Fibroblast of skin of scalp (primary cell): ENCODE results near the gene PCTP.
A peak's percentile ranks its signal among the peaks of the same experiment; 100 is the strongest.

ENCODE experiments used
- DNase-seq: peaks from one replicate; pipeline ENCODE4 v3.0.0-alpha.2; 2013

The PCTP gene

DNA sequence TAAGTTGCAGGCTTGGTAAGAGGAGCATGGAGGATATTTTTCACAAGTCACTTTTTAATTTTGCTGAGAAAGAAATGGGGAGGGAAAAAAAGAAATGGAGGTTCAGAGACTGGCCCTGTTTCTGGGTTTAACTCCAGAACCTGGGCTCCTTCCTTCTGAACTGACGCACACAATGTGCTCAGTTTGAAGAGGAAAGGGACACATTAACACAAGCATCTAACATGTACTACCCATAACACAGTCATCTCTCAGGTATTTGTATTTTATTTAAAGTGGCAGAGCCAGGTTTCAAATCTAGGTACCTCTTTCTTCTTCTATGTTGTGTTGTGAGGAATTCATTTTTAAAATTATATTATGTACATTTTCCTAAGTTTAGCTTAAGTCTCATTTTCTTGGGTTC, 22.9 kb upstream of the PCTP start:
- no peak for DNase-seq

DNA sequence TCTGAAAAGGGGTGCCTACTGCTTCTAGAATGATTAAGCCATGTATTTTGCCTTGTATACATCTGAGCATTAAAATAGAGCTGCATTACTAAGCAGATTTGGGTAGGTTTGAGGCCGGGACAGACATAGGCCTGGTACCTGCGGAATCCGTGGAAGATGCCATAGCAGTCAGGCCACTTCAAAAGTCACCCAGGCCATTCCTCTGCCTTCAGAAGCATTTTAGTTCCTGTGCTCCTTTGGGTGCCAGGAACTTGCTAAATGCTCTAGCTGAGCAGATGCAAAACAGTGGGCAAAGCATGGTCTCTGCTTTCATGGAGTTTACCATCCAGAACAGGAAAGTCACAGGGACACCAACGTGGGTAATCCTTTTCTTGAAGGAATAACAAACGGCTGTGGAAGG, 22.5 kb upstream of the PCTP start:
- DNase-seq = no peak

GRCh38 chr17:55728833-55729232, 22.0 kb upstream of the PCTP start:
- no peak for DNase-seq

GRCh38 chr17:55729484-55729883, 21.4 kb upstream of the PCTP start:
- no peak for DNase-seq

DNA sequence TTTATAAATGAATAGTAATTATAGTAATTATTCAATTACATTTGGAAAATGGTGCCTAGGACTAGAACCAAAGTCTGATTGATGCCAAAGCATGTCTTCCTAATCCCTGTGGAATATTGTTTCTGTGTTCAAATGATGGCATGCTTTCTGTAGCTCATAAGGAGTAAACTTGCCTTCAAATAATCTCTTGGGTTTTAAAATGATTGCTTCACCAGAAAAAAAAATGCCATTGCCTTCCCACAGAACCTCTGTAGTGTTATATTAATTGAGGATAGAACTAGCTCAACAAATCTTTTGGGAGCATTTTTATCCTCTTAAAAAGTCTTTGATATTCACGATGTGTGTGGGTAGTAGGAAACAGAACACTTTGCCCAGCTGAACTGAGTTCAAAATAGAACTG, 20.5 kb upstream of the PCTP start:
- no peak for DNase-seq

DNA sequence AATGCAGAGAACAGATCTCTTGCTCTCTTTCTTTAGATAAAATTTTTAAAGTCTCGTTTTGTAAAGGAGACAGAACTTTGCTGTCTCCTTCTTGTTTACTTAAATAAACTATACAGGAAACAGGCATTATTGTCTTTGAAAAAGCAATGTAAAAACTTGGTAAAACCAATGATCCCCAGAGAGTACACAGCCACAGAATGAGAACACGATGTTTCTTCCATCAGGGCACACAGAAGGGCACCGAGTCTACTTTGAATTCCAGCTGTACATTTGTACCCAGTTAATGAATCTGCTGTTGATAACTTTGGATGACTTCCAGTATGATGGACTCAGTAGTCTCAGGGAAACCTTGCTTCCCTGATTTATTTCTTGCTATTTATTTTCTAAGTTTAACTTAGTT, 20.0 kb upstream of the PCTP start:
- no peak for DNase-seq

DNA sequence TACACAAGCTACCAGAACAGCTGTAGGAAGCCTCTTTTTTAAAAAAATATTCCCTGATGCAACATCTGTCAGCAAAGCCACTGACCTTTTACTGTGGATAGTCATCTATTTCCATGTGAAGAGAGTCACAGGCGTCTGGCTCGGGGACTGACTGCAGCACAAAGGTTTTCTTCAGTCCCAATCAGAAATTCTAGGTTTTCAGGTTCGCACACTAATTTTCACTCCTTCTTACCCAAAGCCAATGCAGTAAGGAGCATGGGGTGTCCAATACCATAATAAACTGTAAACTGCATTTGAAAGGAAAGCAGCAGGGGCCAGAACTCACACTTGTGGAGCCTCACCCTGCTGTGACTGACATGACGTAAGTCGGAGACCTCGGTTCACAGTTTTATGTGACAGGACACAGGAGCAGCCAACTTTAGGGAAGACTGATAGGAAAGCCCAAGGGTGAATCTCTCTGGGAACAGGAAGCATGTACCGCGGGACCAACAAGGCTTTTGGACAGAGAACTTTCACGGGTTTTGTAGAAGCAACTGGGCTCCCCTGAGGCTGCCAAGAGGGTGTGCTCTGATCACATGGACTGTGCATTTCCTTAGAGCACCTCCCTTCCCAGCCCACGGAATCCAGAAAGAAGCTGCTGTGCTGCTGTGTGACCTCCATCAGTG, 19.1 kb upstream of the PCTP start:
- DNase-seq = peak; percentile 29

- DNase-seq = no peak
Observed at GRCh38 chr17:55734128-55734781, 16.6 kb upstream of the PCTP start.

DNA sequence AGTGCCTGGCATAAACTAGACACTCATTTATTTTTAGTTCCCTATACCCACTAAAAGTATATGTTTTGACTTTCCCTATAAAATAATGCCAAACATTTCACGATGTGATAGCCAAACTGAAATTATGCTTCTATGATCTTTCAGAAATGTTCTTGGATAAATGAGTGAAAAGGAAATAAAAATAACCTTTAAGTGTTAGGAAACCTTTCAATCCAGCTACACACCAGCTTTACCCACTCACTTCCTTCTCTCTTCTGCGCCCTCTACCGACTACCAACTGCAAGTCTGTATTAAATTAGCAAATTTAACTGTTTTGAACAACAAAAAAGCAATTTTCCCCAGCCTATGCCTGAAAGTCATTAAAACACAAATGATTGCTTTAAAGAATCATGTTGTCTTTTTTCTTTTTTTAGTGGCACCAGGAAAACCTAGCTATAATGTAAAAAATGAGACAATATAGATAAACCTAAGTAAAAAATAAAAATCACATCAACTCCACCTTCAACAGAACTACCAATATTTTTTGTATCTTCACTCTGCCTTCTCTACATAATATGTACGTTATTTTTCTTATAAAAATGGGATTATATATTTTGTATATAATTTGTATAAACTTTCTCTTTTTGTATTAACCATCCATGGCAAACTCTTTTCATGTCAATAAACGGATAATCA, 15.0 kb upstream of the PCTP start:
- peak; percentile 63 for DNase-seq

DNA sequence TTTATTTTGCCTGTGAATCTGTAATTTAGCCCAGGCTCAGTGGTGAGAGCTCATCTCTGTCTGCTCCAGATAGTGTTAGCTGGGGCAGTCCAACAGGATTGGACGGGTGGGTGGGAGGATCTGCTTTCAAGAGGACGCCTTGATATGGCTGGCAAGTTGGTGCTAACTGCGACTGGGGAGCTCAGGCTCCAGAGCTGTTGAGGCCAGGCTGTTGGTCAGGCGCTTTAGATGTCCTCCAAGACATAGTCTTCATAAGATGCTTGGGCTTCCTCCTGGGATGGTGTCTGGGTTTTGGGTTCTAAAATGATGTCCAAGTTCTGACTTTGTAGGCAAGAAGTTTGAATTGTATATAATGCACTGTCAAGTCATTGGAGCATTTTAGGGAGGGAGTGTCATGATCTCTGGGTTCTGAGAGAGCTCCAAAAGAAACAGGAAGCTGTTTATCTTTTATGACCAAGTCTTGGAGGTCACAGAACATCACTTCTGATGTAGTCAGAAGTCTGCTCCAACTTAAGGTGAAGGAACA, 12.8 kb upstream of the PCTP start:
- DNase-seq = no peak

- DNase-seq = no peak
Observed at GRCh38 chr17:55740511-55741355, 10.1 kb upstream of the PCTP start.

DNA sequence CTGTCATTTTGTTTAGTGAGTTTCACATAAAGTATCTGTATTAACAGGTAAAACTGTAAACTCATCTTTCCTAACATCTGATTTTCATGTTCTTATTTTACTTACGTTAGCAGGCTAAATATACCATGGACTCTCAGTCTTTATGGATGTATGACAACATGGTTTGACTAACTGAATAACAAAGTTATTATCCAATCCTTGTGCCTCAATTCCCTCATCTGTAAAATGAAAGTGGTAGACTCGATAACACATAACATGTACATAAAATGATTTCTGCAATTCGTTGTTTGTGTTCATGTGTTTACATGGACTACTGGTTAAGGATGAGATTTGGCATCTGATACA, 9.5 kb upstream of the PCTP start:
- no peak for DNase-seq

GRCh38 chr17:55742272-55743102, 8.4 kb upstream of the PCTP start:
- no peak for DNase-seq

DNA sequence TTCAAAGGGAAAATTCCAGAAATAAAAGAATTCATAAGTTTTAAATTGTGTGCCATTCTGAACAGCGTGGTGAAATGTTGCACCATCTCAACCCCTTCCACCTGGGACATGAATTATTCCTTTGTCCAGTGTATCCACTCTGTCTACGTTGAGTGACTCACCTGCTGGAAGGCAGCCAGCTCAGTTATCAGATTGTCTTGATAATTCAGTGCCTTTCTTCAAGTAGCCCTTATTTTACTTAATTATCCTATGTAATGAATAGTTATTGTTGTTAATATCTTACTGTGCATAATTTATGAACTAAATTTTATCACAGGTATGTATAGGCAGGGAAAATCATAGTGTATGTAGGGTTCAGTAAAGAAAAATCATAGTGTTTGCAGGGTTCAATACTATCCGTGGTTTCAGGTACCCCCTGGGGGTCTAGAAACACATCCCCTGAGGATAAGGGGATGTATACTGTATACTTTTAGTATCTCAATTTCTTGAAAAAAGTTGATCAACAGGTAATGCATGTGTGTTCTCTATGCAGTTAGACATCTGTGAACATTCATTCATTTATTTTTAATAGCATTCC, 7.7 kb upstream of the PCTP start:
- no peak for DNase-seq

DNA sequence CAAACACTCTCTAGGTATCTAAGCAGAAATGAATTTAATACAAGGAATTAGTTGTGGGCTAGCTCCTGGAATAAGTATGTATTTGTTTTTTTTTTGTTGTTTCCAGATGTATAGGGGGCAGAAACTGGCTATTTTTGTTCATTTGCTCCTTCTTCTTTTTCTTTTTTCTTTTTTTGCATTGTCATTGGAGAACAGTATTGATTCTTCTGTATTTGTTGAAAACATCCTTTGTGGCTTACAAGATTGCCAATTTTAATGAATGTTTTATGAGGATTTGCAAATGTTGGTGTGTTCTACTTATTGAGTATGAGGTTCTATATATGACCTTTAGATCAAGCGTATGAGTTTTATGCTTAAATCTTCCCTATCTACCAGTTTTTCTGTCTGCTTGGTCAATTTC, 5.6 kb upstream of the PCTP start:
- no peak for DNase-seq

DNA sequence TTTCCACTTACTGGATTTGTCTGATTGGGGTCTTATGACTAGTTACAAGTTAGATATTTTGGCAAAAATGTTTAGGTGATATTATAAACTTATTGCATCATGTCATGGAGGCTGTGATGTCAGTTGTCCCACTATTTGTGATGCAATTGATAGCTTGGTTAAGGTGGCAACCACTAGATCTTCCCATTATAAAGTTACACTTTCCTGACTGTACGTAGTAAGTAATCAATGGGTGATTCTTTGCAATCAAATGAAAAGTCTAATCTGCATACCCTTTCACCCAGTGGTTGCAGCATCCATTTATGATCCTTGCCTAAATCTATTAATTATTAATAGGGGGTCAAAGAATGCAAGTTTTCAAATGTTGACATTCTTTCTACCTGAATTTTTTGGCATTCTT, 4.4 kb upstream of the PCTP start:
- DNase-seq = no peak

GRCh38 chr17:55747209-55747608, 3.6 kb upstream of the PCTP start:
- DNase-seq = no peak

GRCh38 chr17:55748841-55749240, 2.0 kb upstream of the PCTP start:
- DNase-seq = no peak

GRCh38 chr17:55749985-55750384, 866 bp upstream of the PCTP start:
- no peak for DNase-seq

GRCh38 chr17:55751720-55752250, 934 bp downstream of the PCTP start:
- no peak for DNase-seq

DNA sequence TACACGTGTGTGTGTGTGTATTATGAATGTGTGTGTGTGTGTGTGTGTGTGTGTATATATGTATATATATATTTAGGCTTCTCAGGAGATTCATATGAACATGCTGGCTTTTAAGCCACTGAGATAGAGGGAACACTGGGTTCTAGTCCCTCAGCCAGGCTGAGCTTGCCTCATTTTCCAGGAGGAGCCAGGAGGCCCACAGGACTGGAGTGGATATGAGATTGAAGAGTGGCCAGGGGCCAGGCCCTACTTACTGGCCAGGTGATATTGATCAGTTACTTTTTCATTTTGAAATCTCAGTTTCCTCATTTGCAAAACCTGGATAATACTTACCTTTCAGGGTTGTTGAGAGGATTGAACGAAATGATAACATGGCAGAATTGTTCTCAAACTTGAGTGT, 5.8 kb downstream of the PCTP start:
- no peak for DNase-seq

GRCh38 chr17:55757659-55758058, 6.8 kb downstream of the PCTP start:
- no peak for DNase-seq
